GM18520 (cell line): ENCODE measurements around the gene TBC1D16.

Experiments
- ATAC-seq: cut with Tn5 transposase; IDR thresholded peaks from one replicate; pipeline ENCODE4 v1.9.1; 2021; ENCODE audit not compliant: unreplicated experiment

The TBC1D16 gene

GRCh38 chr17:79941088-79942010 is 94.3 kb downstream of the TBC1D16 start:
- no peak for ATAC-seq

GRCh38 chr17:79940459-79941087 is 95.1 kb downstream of the TBC1D16 start:
- ATAC-seq: no peak

DNA sequence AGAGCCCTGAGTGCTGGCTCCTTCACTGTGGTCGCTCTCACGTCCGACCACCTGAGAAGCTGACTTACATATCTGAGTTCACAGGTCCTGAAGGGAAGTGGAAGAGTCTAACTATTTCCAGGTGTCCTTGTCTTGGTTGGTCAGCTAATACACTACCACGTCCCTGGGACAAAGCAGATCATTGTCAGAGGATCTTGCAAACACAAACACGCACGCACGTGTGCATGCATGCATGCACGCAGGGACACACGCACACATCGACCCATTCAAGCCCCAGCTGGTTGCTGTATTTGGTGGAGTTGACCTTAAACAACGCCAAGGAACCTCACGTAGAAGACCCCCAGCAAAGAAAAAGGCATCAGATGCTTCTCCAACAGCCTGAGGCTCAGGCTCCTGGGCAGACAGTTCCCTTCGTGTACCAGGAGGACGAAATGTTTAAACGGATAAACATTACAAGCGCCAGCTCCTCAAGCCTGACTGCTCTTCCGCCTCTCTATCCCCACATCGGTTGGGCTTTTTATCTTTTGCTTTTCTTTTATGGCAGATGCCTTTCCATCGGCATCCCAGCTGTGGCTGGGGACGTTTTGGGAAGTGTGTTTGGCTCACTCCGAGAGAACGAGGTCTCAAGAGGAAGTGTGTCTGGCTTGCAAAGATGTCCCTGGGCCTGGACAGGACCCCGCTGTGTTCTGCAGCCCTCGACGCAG is 95.8 kb downstream of the TBC1D16 start:
- ATAC-seq: no peak

DNA sequence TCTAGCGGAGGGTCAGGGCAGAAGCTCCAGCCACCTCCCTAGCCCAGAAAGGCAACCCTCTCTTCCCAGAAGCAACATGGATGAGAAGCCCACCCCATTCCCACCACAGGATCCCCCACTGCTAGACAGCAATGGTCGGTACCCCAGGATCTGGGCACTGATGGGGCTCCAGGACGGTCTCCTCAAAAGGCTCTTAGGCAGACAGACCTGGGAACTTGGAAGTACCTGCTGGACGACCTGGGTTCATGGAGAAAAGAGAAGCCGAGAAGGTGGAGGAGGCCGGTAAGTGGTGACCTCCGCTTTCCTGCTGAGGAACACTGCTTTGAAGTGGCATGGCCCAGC is 96.6 kb downstream of the TBC1D16 start:
- no peak for ATAC-seq

DNA sequence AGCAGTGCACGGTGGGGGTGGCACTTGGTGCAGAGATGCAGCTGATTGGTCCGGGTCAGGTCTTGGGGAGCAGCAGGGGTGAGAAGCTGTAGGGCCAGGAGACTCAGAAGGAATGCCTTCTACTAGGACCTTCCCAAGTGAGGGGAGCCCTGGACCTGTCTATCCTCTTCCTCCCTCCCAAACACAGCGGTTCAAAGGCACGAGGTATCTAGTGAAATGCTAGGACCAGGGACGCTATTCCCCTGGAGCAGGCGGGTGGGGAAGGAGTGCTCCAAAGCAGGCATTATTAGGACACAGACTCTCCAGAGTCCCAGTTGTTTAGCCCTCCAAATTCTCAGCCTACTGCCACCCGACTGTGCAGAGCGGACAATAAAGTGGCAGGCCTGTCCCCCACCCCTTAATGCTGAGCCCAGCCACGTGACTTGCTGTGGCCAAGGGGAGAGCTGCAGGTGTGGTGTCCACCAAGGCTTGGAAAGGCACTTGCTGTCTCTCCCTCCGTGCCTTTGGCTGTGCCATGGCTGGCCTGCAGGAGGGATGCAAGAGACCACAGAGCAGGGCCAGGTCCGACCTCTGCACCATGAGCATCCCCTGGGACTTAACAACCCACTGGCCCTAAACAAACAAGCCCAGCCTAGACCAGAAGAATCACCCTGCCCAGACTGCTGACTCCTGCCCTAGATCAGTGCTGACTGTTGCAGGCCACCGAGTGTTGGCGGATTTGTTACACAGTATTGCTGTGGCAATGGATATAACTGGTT is 97.2 kb downstream of the TBC1D16 start:
- no peak for ATAC-seq

- no peak for ATAC-seq
These were observed 98.0 kb downstream of the TBC1D16 start for GRCh38 chr17:79937391-79938335.

- ATAC-seq: no peak
These were observed 98.9 kb downstream of the TBC1D16 start for GRCh38 chr17:79936641-79937381.

GRCh38 chr17:79936050-79936449 is 99.6 kb downstream of the TBC1D16 start:
- ATAC-seq: no peak

- no peak for ATAC-seq
These were observed 100.3 kb downstream of the TBC1D16 start for GRCh38 chr17:79935197-79935885.

DNA sequence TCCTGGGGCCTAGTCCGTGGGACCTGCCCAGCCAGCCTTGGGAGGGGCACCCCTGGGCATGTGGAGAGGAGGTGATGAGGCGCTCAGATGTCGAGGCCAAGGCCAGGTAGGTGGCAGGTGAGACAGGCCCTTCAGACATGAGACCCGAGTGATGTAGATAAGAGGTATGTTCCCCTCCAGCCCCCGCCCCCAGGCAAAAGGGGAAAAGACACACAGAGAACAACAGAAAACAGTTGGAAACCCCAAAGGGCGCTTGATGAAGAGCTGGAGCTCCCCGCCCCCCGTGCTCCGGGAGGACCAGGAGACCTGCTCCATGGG is 101.1 kb downstream of the TBC1D16 start:
- ATAC-seq: no peak

- no peak for ATAC-seq
These were observed 101.6 kb downstream of the TBC1D16 start for GRCh38 chr17:79933863-79934652.

DNA sequence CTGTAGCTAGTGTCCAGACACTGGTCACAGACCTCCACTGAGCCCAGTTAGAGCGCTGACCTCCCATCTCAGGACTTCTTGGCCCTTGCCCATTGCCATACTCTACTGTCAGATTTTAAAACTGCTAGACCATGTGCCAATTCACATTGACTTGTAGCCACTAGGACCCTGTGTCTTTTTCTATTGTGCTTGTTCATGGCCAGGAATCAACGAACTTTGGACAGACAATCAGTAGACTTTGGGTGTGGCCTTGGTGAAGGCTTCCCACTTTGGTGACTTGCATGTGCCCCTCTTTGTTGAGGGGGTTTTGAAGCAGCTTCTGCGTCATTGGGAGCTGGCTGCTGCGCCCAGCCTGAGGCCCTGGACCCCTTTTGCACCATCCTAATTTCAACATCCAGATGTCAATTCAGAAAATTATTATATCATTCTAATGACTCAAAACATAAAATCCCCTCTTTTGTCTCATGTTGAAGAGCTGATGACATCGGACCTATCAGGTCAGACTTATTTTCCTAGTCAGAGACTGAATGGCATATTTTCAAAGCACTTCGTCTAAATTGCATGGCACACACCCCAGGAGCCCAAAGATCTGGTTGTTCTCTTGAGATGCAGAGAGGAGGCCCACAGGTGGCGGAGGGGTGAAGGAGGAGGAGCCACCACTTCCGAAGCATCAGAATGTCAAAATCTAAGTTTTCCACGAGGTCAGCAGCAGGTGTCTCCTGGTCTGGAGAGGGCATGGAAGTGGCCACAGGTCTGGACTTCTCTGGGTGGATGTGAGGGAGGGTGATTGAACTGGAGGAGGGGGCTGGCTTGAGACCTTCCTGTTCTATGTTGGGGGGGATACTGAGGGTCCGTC is 103.0 kb downstream of the TBC1D16 start:
- ATAC-seq: no peak

DNA sequence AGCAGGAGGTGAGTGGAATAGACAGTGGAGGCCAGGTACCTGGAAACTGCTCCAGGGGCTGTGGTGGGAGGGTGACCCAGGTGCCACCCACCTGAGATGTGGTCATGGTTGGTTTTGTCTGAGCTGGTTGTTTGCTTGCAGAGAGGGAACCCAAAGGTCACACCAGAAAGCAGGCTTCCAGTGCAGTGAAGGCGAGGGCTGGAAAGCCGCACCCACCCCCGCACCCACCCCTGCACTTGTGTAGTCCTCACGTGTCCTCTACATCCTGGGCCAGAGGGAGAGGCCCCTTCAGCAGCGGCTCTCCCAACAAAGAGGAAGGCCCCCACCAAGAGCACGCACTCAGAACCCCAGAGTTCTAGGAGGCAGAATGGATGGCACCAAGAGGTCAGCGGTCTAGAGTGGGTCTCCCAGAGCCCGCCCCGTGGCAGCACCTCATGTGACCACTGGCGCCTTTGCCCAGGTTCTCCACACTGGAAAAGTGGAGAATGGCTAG is 103.8 kb downstream of the TBC1D16 start:
- no peak for ATAC-seq

- ATAC-seq: no peak
These were observed 104.5 kb downstream of the TBC1D16 start for GRCh38 chr17:79930877-79931816.

GRCh38 chr17:79930062-79930876 is 105.4 kb downstream of the TBC1D16 start:
- ATAC-seq: no peak
